LNCaP clone FGC (cell line): ENCODE data around the gene ARHGDIB.

Experiments
- DNase-seq: peaks from one replicate; pipeline ENCODE4 v3.0.0-alpha.2; 2011; ENCODE audit warnings: low read depth
- H3K4me3 ChIP-seq: 2 replicates; pipeline ENCODE4 v1.5.1; 2011; ENCODE audit warnings: mild to moderate bottlenecking, low read depth, low read length, control low read depth
- TF ChIP-seq, protein P1 (sequence below): IDR thresholded peaks from 2 replicates; pipeline ENCODE4 v1.5.1; 2012; ENCODE audit warnings: mild to moderate bottlenecking; ENCODE audit not compliant: control insufficient read depth, insufficient read depth; ENCODE audit errors: extremely low read depth

The ARHGDIB gene

DNA sequence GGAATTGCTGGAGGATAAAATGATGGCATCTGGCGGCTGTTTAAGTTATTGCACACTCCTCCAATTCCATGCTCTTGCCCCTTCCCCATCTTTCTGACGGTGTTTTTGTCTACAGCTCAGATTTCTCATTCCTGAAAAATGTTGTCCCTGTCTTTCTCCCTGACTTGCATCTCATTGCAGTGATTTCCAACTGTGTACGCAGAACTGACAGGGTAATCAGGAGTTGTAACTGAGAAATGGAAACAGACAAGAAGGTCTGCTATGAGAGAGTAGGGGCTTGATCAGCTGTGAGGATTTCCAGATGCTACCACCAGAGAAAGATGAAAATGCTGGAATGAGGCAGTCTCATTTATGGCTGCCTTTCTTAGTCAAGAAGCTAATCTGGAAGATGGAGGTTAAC is 24.4 kb downstream of the ARHGDIB start:
- DNase-seq: no peak
- TF ChIP-seq, protein P1, sequence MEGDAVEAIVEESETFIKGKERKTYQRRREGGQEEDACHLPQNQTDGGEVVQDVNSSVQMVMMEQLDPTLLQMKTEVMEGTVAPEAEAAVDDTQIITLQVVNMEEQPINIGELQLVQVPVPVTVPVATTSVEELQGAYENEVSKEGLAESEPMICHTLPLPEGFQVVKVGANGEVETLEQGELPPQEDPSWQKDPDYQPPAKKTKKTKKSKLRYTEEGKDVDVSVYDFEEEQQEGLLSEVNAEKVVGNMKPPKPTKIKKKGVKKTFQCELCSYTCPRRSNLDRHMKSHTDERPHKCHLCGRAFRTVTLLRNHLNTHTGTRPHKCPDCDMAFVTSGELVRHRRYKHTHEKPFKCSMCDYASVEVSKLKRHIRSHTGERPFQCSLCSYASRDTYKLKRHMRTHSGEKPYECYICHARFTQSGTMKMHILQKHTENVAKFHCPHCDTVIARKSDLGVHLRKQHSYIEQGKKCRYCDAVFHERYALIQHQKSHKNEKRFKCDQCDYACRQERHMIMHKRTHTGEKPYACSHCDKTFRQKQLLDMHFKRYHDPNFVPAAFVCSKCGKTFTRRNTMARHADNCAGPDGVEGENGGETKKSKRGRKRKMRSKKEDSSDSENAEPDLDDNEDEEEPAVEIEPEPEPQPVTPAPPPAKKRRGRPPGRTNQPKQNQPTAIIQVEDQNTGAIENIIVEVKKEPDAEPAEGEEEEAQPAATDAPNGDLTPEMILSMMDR: no peak
- H3K4me3 ChIP-seq: no peak overlapping the region

DNA sequence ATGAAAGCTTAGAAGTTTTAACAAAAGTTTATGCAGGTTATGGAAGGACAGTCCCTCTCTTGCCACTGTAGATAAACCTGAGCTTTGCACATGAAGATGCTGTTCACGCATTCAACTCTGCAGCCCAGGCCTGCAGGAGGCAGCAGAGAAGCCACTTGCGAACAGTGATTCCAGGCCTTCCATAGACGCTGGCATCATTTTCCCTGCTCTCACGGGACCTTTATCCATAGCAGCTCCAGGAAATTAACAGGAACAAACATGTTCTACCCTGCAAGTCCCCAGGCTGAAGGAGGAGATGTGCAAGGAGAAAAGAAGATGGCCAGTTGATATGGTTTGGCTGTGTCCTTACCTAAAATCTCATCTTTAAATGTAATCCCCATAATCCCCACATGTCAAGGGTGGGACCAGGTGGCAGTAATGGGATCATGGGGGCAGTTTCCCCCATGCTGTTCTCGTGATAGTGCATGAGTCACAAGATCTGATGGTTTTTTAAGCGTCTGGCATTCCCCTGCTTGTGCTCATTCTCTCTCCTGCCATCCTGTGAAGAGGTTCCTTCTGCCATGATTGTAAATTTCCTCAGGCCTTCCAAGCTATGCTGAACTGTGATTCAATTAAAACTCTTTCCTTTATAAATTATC is 25.1 kb downstream of the ARHGDIB start:
- TF ChIP-seq, protein P1: 0 out of 2 replicates have a peak, but pooled peaks have one; percentile 8
- no peak overlapping the region for H3K4me3 ChIP-seq
- DNase-seq: no peak

DNA sequence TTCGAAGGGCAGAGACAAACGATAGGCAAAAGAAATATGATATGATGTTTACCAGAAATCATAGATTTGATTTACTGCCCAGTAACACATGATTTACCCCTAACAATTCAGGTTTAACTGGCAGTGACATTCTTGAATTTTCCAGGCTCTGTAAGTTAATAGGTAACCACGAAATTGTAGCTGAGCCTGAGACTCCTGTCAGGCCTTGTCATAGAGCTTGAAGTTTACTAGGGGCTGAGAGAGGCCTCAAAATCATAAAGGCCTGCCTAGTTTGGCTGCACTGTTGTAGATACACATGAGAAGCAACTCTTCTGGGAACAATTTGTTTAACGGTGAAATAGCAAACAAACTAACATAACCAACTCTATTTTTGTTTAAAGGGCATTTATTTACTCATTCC is 26.4 kb downstream of the ARHGDIB start:
- no peak for DNase-seq
- no peak overlapping the region for H3K4me3 ChIP-seq
- TF ChIP-seq, protein P1: no peak

DNA sequence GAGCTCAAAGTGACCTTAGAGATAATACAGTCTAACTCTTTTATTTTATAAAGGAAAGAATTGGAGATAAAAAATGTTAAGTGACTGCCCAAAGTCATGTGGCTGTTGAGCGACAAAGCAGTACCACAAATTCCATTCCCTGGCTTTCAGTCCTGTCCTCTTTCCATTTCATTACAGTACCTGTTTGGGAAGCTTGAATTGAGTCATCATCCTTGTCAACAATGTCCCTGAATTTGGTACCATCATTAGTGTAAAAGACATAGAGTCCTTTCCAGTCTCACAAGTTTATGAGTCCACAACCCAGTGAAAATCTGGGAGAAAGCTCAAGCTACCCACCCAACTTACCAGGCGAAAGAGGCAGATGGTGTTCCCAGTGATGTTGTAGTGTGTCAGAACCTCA is 26.9 kb downstream of the ARHGDIB start:
- no peak for DNase-seq
- TF ChIP-seq, protein P1: no peak
- H3K4me3 ChIP-seq: no peak overlapping the region

DNA sequence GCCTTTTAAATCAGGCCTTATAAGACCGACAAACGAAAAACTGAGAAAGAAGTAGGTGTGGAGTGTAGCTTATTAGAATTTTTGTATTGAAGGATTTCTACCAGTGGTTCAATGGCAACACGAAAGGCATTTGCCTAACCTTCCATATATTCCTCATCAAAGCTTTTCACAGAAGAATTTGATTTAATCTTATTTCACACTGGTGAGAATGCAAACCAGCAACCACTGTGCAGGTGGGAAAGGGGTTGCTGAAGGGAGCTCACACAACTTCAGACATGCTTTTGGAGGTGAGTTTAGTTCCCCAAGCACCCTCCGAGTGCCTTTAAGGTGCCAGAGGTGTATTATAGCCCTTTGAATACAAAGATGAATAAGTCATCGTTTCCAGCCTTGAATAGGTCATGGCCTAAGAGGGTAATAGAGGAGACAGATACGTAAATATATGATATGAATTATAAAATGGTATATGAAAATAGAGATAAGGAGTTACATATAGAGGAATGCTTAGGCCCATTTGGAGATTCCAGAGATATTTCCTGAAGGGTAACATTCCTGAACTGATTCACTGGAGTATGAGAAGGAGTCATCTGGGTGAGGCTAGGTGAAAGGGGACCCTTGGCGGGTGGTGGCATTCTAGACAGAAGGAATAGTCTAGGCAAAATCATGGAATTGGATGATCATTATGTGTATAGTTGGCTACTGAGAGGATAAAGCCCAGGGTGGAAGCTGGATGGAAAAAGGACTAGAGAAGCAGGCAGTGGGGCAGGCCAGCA is 29.4 kb downstream of the ARHGDIB start:
- no peak for DNase-seq
- TF ChIP-seq, protein P1: no peak
- H3K4me3 ChIP-seq: no peak overlapping the region

DNA sequence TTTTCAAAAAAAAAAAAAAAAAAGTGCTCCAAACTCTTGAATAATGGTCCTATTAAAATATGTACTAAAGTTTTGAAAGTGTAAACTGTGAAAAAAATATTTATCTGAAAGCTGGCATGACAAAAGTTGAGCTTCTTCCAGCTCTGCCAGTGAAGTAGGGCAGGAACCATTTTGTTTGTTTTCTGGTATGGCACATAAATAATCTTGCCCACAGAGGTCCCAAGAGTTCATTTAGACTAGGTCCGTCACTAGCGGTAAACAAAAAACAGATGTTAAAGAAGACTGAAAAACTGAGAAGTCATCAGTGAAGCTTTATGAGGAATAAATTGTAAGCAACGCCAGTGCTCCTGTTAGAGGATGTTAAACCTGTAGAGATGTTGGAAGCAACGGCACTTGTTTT is 30.0 kb downstream of the ARHGDIB start:
- TF ChIP-seq, protein P1: no peak
- DNase-seq: no peak
- H3K4me3 ChIP-seq: no peak overlapping the region
